ENCODE data around the gene ALG10.
"Not testable (repeated sequence)": the region's sequence is repeated elsewhere in the genome, so short reads cannot be mapped to it uniquely, and the experiment has no call there.

ALG10 gene, protein sequence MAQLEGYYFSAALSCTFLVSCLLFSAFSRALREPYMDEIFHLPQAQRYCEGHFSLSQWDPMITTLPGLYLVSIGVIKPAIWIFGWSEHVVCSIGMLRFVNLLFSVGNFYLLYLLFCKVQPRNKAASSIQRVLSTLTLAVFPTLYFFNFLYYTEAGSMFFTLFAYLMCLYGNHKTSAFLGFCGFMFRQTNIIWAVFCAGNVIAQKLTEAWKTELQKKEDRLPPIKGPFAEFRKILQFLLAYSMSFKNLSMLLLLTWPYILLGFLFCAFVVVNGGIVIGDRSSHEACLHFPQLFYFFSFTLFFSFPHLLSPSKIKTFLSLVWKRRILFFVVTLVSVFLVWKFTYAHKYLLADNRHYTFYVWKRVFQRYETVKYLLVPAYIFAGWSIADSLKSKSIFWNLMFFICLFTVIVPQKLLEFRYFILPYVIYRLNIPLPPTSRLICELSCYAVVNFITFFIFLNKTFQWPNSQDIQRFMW
- 3.3 to 20.6 (median 10.3) reads per million in 18 experiments for total RNA-seq

DNA sequence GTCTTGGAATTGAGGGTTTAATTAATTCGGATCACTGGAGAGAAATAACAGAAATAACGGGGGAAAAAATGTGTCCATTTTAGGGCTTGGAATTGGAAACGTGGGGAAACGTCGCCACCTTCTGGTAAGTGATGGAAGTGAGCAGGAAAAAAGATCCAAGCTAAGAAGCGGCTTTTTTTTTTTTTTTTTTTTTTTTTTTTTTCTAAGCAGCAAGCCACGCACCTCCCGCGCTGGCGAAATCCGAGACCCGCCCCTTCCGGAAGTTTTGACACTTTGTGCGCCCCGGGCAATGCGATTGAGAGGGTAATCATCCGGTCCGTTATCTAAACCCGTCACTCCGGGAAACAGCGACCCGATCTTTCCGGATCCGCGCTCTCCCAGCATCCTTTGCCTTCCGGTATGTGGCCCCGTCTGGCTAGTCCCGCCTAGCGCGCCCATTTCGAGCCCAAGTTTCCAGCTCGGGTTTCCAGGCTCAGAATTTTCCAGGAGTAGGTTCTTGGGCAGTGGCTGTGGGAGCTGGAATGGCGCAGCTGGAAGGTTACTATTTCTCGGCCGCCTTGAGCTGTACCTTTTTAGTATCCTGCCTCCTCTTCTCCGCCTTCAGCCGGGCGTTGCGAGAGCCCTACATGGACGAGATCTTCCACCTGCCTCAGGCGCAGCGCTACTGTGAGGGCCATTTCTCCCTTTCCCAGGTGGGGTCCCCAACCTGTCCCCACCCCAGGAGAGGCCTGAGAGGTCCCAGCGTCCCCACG, at the start of gene ALG10:
ALG10 (plus strand) TSS at position 418 of the 752 bp plus-strand sequence; CDS start at position 522, 104 bp downstream.
- DNase-seq, result peak; percentile 98 to 99

- not testable (repeated sequence) for DNase-seq
These were observed 49.4 kb upstream of the ALG10 start for GRCh38 chr12:33972884-33973283.

DNA sequence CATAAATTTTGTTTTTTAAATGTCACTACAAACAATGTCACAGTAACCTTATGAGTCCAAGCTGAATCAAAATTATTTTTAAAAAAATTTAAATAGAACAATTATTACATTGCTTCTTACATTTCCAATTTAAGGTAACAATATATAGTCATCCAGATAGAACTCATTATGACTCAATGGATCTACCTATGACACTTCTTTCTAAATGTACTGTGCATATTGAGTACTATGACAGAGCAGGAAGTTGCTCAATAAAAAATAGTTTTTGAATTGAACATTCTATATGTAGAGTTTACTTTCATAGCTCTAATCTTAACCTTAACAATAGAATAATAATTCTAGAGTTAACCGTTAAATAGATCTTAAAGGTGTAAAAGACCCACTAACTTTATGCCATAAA, 44.4 kb upstream of the ALG10 start:
- no peak for DNase-seq

- DNase-seq, result no peak
These were observed 34.0 kb upstream of the ALG10 start for GRCh38 chr12:33988197-33988805.

GRCh38 chr12:33988913-33989312, 33.4 kb upstream of the ALG10 start:
- no peak for DNase-seq

DNA sequence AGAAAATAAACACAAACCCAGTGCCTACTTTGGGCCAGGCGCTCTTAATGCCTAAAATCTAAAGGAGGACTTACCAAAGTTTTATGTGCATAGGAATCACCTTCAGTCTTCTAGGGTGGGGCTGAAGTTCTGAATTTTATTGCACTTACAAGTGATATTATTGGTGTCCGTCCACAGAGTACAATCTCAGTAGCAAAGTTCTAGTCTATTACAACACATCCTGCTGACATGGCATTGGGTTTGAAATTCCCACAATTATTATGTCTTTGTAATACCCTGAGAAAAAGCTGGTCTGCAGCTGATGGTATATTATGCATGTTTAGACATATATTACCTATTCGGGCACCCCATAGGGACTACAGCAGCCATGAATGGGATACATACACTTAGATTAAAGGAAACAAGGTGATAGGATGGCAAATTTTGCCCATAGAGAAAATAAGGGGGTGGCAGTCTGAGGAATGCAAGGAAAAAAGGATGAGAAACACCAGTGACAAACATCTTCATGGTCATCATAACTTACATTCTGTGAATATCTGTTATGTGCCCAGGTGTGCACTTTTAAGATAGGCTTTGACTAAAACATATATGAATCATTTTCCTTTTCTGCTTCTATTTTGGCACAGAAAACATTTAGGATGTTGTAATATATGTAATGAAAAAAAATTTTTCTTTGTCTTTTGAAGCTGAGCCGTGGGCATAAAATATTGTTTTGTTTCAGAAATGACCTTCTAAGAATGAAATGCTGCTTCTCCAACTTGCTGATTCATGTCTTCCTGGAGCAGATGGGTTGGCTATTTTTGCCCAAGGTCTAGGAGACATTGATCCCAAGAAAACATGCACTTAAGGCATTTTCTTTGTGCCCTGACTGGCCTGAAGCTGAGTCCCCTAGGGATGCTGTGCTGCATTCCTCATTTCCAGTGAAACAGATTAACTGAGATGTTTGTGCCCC, 27.2 kb upstream of the ALG10 start:
- DNase-seq, result no peak

- DNase-seq, result not testable (repeated sequence)
These were observed 13.5 kb upstream of the ALG10 start for GRCh38 chr12:34008835-34009234.

DNA sequence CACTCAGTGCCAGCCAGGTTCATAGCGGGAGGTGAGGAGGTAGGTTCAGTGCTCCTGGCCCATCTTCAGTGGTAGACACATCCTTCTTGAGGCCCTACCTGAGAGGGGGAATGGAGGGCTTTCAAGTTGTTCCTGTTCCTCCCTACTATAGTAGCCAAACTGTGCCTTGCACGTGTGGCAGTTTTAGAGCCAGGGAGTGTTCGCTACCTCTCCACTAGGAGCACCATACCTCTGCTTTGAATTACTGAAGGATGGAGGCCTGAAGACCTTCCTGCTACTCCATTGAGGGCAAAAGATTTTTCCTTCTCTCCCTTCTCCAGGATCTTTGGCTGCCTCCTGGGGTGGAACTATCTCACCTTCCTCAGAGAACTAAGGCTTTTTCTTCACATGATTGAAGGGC, 5.9 kb upstream of the ALG10 start:
- no peak for DNase-seq

- peak; percentile 17 to 37 for DNase-seq
These were observed 1.2 kb upstream of the ALG10 start for GRCh38 chr12:34021071-34021470.

- not testable (repeated sequence) for DNase-seq
These were observed 5.4 kb downstream of the ALG10 start for GRCh38 chr12:34027661-34028060.

DNA sequence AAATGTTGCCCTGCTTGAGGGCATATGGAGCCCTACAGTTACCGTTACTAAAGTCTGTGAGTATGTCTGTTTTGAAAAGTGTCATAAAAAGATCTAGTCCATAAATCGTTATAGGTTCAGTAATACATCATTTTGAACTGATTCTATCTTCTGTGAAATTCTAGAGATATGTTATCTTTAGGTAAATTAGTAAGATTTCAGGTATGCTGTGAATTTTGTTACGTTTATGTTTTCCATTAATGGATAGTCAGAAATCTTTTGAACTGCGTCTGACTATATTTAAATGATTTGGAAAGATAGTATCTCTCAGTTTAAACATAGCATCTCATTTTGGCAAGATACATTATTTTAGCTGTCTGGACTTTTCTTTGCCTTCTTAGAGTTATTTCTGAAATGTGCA, 8.3 kb downstream of the ALG10 start:
- no peak for DNase-seq

DNA sequence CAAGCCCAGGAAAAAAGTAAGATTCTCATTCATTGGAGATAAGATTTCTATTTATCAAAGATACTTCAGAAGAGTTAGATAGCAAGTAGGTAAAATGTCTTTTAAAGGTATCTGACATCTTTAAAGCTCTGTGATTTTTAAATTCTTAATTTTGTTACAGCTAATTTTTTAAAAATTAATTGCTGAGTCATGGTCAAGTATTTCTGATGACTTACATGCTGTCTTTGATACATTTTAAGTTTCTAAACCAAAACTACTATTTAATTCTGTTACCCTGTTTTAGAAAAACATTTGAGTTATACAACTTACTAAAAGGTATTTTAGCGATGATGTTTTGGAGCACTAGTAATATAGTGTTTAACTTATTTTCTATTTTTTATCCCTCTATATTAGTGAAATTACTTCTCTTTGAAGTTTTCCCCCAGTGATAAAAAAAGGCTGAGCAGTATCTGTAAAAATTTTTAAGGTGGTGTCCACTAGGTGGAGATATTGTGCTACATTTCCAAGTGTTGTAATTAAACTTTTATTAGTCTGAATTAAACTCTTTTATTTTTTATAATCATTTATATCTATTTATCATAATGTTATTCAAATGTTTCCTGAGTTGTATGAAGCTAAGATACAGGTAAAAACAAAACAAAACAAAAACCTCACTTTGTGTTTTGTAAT, 11.5 kb downstream of the ALG10 start:
- peak in 1 of 2 donors; percentile 36 for DNase-seq

DNA sequence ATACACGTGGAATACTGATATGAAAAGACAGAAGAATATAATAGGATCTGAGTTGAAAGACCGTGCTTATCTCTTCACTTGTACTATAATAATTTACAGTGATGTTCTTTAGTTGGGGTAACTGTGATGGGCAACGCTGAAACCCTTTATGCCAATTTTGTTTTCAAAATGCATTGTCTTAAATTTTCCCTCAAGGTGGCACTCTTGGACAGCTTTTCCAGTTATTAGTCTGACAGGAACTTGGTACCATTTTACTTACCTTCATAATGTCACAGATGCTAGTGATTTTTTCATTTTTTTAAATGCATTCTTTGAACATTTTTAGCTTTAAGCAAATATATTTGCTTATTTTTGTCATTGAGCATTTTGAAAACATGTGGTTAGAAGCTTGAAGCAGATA, 16.1 kb downstream of the ALG10 start:
- DNase-seq, result not testable (repeated sequence)

DNA sequence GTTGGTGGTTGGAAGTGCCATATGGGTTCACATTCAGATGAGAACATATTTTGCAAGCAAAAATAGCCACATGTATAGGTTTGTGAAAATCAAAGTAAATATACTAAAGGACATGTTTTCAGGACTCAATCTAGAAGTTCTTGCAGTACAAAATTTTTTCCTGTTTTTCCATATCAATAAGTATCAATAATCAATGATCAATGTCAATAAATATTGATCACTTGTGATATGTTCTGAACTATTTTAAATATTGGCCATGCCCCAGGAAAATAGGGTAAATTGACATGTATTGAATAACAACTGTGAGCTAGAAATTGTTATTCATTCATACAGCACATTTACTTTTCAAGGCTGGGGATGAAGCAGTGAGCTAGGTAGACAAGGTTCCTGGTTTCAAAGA, 24.3 kb downstream of the ALG10 start:
- DNase-seq, result no peak

DNA sequence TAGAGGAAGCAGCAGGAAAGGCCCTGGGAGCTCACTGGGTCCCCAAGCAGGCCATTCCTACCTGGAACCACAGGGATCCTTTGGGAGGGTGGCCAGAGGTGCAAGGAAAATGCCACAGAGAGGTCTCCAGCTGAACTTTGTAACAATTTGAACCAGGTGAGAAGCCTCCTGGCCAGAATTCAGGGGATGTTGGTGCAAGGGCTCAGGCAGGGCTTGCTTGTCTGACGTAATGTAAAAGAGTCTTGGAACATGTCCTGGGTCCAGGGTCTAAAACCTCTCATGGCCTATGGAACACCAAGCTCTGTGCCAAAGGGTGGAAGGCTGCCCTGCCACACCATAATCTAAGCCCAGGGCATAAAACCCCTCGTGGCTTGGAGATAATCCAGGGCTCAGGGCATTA, 25.6 kb downstream of the ALG10 start:
- DNase-seq, result not testable (repeated sequence)

DNA sequence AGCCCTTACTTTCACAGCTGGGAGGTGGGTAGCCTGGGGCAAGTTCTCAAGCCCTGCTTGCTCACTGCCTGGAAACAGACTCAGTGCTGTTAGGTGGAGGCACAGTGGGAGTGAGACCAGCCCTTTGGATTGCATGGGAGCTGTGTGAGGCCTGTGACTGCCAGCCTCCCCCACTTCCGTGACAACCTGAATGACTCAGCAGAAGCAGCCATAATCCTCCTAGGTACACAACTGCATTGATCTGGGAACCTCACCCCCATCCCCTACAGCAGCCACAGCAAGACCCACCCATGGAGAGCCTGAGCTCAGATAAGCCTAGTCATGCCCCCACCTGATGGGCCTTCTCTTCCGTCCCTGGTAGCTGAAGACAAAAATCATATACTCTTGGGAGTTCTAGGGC, 26.4 kb downstream of the ALG10 start:
- no peak for DNase-seq

DNA sequence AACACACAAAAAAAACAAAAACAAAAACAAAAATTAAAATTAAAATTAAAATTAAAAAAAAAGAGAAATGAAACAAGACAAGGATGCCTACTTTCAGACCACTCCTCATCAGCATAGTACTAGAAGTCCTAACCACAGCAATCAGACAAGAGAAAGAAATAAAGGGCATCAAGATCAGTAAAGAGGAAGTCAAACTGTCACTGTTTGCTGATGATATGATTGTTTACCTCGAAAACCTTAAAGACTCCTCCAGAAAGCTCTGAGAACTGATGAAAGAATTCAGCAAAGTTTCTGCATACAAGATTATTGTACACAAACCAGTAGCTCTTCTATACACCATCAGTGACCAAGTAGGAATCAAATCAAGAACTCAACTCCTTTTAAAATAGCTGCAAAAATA, 29.2 kb downstream of the ALG10 start:
- DNase-seq, result no peak

DNA sequence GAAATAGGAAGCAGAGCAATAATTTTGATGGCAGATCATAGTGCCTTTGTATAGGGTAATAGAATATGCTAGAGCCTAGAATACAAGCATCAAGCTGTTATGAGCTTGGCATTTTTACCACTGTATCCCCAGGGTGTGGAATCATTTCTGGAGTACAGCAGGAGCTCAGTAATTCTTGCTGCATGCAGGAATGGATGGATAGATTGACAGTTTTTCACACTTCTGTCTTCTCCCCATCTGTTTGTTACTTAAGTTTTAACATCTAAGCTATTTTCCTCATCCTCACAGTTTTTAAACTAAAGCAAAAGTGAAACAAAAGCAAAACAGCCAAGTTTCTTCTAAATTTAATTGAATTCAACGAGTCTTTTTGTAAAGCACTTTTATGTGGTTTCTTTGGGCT, 32.6 kb downstream of the ALG10 start:
- no peak for DNase-seq

Data from inflammatory macrophage (primary cell).